Thyroid gland (tissue), 4 donors: ENCODE measurements around the gene MAD2L1. TPM values are rescaled to one million over a fixed set of nuclear protein-coding genes. Genes with fewer than 3 reads are reported as not detected.
A peak's percentile ranks its signal among the peaks of the same experiment; 100 is the strongest.
"Not testable (repeated sequence)": the region's sequence is repeated elsewhere in the genome, so short reads cannot be mapped to it uniquely, and the experiment has no call there.

Experiments
- DNase-seq, 2 donors: peaks; one replicate each; pipeline ENCODE4 v3.0.0-alpha.2; 2019
- H3K27ac ChIP-seq, 3 donors: fragments of 200-600 bp; sonication (generic); 1 replicate in 2 of 3; 2 replicates in 1 of 3; pipeline ENCODE4 v1.5.1; 2016 to 2019; ENCODE audit warnings: mild to moderate bottlenecking in 1 of 3, moderate library complexity in 1 of 3
- H3K27me3 ChIP-seq: fragments of 200-600 bp; sonication (generic); one replicate; pipeline ENCODE4 v1.5.1; 2019
- H3K36me3 ChIP-seq, 2 donors: fragments of 200-600 bp; sonication (generic); one replicate each; pipeline ENCODE4 v1.5.1; 2016 to 2019
- H3K4me1 ChIP-seq, 2 donors: fragments of 200-600 bp; sonication (generic); one replicate each; pipeline ENCODE4 v1.5.1; 2017 to 2019
- H3K4me3 ChIP-seq, 3 donors: fragments of 200-600 bp; sonication (generic); replicated peaks in 1 of 3; 1 replicate in 2 of 3; 2 replicates in 1 of 3; pipeline ENCODE4 v1.5.1; 2016; ENCODE audit warnings: mild to moderate bottlenecking in 1 of 3
- H3K9me3 ChIP-seq: fragments of 200-600 bp; sonication (generic); one replicate; pipeline ENCODE4 v1.5.1; 2017
- CTCF ChIP-seq, 6 experiments: fragments of 200-600 bp in 3 of 6; fragments of 450-650 bp in 3 of 6; sonication (generic) in 3 of 6; IDR thresholded peaks; one replicate each; pipeline ENCODE4 v1.5.1; 2016 to 2019; ENCODE audit warnings: antibody characterized with exemption in 6 of 6, mild to moderate bottlenecking in 2 of 6, inconsistent platforms in 1 of 6, moderate library complexity in 1 of 6
- POLR2A ChIP-seq, 2 donors: fragments of 450-650 bp; IDR thresholded peaks; one replicate each; pipeline ENCODE4 v1.6.1; 2017; ENCODE audit warnings: antibody characterized with exemption in 2 of 2, mild to moderate bottlenecking in 2 of 2, moderate library complexity in 1 of 2
- WGBS, 2 donors: methylation state at CpG; one replicate each; pipeline ENCODE4 v1.1.5; 2017; 5-methylcytosine and 5-hydroxymethylcytosine counted together
- intact Hi-C: fragments of 100-400 bp; cut with DNase I; formaldehyde crosslinking; loops from one replicate; pipeline ENCODE4 v1.15.1; 2023
- total RNA-seq, 4 donors: library from RNA; depleted of rRNA; stranded (reverse); fragments of >200 nt; gene quantifications; one replicate each; pipeline ENCODE4 v1.2.3, GENCODE V29; 2016

Gene MAD2L1
- total RNA-seq, 4 donors from 2014 or later, result 0.89 to 7.8 (median 4.0) TPM

DNA sequence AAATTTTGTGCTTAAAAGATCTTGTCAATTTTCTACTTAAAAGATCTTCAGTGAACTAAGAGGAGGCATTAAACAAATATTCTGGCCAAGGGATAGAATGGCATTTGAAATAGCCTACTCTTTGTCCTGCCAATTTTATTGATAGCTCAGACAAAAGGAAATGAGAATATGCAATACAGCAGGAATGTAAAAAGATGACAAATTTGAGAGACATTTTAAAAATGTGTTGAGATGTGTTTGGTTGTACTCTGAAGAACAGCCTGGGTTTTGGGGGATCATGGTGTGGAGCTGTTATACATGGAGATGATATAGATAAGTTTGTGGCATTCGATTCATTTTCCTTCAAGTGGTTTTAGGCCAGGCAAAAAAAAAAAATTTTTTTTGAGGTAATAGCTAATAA is 11.6 kb upstream of the MAD2L1 start:
- Histone ChIP-seq H3K27me3 (no peaks in the 10 kb centered on the region), H3K4me1 (no peaks in the 10 kb centered on the region), H3K4me3 (no peak overlapping the region), H3K9me3 (no peaks in the 10 kb centered on the region), H3K27ac (no peak overlapping the region), H3K36me3 (no peaks in the 10 kb centered on the region)
- 91 to 98% methylated on average over 1 of the region's 1 CpG for WGBS, 2 donors
- TF ChIP-seq POLR2A (IDR thresholded peaks at IDR 0.05) (no peak), CTCF (IDR thresholded peaks at IDR 0.05) (no peak)
- intact Hi-C loops, result no loop called here
- DNase-seq, result no peak

- H3K4me3 ChIP-seq, result no peak overlapping the region
- H3K4me1 ChIP-seq, result peaks cover 7 to 11% of the 10 kb centered on the region in 2 donors
- no peak overlapping the region for H3K27ac ChIP-seq
- no peaks in the 10 kb centered on the region for H3K9me3 ChIP-seq
- 49 to 73% methylated on average over 11 of the region's 11 CpGs for WGBS, 2 donors
- H3K36me3 ChIP-seq, result no peaks in the 10 kb centered on the region
- no peaks in the 10 kb centered on the region for H3K27me3 ChIP-seq
- intact Hi-C loops, result no loop called here
- peak in 5 of 6 experiments; percentile 21 to 73 (median 57) for TF ChIP-seq CTCF (IDR thresholded peaks at IDR 0.05)
- TF ChIP-seq POLR2A (IDR thresholded peaks at IDR 0.05), result no peak
- peak in 1 of 2 donors; percentile 45 for DNase-seq
Measured at GRCh38 chr4:120071192-120071795, 4.6 kb upstream of the MAD2L1 start.

DNA sequence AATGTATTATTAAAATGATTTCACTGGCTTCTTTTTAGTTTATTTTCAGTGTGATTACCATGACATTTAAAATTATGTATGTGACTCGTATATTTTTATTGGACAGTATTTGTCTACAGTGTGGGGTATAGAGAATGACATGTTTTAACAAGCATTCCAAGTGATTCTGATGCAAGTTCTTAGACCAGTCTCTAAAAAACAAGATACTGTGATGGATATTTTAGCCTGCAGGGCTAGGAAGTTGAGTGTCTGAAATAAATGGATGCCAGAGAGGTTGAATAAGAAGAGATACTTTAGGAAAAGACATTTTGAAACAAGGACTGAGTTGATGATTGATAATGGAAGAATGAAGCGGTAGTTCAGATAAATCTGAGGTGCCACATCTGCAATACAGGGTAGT is 3.5 kb upstream of the MAD2L1 start:
- Histone ChIP-seq H3K9me3 (no peaks in the 10 kb centered on the region), H3K36me3 (no peaks in the 10 kb centered on the region), H3K27me3 (no peaks in the 10 kb centered on the region), H3K27ac (no peak overlapping the region), H3K4me3 (no peak overlapping the region), H3K4me1 (peaks cover 11 to 15% of the 10 kb centered on the region in 2 donors)
- TF ChIP-seq POLR2A (IDR thresholded peaks at IDR 0.05) (no peak), CTCF (IDR thresholded peaks at IDR 0.05) (no peak)
- DNase-seq, result no peak
- 72 to 90% methylated on average over 2 of the region's 2 CpGs for WGBS, 2 donors
- intact Hi-C loops, result no loop called here

GRCh38 chr4:120065974-120066516 is 603 bp downstream of the MAD2L1 start:
- Histone ChIP-seq H3K9me3 (no peaks in the 10 kb centered on the region), H3K27me3 (no peaks in the 10 kb centered on the region), H3K36me3 (no peaks in the 10 kb centered on the region), H3K4me3 (peak overlapping the region; percentile 14 to 61 (median 56)), H3K27ac (no peak overlapping the region), H3K4me1 (peaks cover 11 to 15% of the 10 kb centered on the region in 2 donors)
- DNase-seq, result no peak
- WGBS, 2 donors, result 2% methylated on average over 15 of the region's 15 CpGs
- intact Hi-C loops, result no loop called here
- no peak for TF ChIP-seq POLR2A (IDR thresholded peaks at IDR 0.05)
- TF ChIP-seq CTCF (IDR thresholded peaks at IDR 0.05), result no peak

DNA sequence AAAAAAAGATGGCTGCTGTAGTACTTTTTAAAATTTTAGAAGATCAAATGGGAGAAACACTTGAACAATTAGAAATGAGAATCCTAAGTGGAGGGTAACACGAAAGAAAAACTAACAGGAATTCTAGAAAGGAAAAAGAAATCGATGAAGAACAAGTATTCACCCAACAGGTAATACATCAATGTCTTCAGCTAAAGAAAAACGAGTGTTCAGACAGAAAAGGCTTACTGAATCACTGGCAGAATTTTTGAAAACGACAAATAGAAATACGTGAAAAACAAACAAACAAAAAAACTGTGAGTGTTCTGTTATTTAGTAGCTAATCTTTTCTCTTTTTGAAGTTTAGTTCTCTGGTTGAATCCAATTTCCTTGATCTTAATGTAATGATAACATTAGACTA is 1.8 kb downstream of the MAD2L1 start:
- Histone ChIP-seq H3K27me3 (no peaks in the 10 kb centered on the region), H3K36me3 (no peaks in the 10 kb centered on the region), H3K9me3 (no peaks in the 10 kb centered on the region), H3K4me1 (peaks cover 11 to 15% of the 10 kb centered on the region in 2 donors), H3K4me3 (no peak overlapping the region), H3K27ac (no peak overlapping the region)
- no peak for DNase-seq
- WGBS, 2 donors, result 53 to 62% methylated on average over 5 of the region's 5 CpGs
- TF ChIP-seq CTCF (IDR thresholded peaks at IDR 0.05), result no peak
- no peak for TF ChIP-seq POLR2A (IDR thresholded peaks at IDR 0.05)
- intact Hi-C loops, result no loop called here

GRCh38 chr4:120063711-120064110 is 2.9 kb downstream of the MAD2L1 start:
- H3K27ac ChIP-seq, H3K9me3 ChIP-seq, DNase-seq, H3K4me3 ChIP-seq, intact Hi-C loops, H3K36me3 ChIP-seq, H3K27me3 ChIP-seq: not testable (repeated sequence)
- H3K4me1 ChIP-seq, result peaks cover 11 to 15% of the 10 kb centered on the region in 2 donors
- 80 to 86% methylated on average over 9 of the region's 9 CpGs for WGBS, 2 donors
